IPS-NIHi11 (cell line): Measurements from ENCODE around the gene VIT.

ENCODE experiments used
- DNase-seq: peaks from one replicate; pipeline ENCODE4 v3.0.0; 2012; ENCODE audit warnings: mixed read lengths, low spot score

VIT gene

DNA sequence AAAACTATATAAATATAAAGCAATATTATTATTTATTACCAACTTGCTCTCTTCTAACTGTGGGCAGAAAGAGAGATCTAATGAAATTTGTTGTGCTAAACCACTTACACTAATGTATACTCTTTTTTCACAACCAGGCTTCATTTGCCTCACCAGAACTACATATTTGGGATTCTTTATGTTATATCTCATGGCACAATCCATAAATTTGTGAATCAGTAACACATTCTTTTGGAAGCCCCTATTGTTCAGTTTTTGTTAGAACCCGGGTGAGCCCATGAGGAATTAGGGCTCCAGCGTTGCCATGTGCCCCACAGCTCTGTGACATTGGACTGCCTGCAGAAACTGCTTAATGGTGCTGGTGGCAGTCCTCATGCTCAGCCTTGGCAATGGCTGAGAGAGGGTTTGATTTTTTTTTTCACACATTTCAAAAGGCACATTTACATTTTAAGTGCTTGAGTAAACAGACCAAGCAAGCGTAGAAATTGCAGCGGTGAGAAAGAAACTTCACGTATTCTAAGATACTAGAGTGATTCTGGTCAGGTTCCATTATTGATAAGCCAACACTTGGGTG is 15.3 kb downstream of the VIT start:
- no peak for DNase-seq

DNA sequence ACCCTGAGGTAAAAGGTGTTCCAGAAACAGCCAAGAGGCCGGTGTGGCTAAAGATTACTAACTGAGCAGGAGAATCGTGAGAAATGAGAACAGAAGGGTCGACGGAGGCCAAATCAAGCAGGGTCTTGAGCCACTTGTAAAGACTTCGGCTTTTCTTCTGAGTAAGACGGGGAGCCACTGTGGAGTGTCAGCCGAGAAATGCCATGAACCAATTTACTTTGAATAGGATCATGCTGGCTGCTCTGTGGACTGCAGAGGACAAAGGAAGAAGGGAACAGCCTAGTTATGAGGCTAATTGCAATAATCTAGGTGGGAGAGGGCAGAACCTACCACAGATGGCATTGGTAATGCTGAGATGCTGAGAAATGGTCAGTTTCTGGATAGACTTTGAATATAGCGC is 16.8 kb downstream of the VIT start:
- peak; percentile 19 for DNase-seq

DNA sequence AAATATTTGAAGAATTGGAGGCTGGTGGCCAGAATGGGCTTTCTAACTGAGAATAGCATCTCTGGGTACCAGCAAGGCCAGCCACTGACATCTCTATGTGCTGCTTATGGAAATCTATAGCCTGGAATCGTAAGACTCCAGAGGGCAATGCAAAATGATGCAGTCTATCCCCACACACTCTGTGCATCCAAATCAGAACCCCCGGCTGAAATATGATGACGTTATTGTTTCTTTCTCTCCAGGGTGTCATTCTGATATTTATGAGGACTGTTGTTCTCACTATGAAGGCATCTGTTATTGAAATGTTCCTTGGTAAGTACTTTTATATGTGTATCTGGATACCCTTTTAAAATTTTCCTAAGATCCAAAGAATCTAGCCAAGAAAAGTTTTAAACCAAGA is 19.6 kb downstream of the VIT start:
- no peak for DNase-seq

GRCh38 chr2:36717603-36718266 is 21.2 kb downstream of the VIT start:
- no peak for DNase-seq

DNA sequence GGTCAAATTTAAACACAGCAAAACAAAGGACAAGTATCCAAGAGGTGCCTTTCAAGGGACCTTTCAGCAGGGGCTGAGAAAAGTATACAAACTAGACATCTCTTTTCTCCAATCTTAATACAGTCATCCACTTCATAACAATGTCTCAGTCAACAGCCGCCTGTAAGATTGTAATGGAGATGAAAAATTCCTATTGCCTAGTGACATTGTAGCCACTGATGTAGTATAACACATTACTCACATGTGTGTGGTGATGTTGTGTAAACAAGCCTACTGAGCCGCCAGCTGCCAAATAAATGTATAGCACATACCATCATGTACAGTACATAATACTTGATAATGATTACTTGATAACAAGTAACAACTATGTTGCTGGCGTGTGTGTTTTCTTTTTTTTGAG is 31.0 kb downstream of the VIT start:
- no peak for DNase-seq

GRCh38 chr2:36729067-36729466 is 32.6 kb downstream of the VIT start:
- DNase-seq, result no peak

DNA sequence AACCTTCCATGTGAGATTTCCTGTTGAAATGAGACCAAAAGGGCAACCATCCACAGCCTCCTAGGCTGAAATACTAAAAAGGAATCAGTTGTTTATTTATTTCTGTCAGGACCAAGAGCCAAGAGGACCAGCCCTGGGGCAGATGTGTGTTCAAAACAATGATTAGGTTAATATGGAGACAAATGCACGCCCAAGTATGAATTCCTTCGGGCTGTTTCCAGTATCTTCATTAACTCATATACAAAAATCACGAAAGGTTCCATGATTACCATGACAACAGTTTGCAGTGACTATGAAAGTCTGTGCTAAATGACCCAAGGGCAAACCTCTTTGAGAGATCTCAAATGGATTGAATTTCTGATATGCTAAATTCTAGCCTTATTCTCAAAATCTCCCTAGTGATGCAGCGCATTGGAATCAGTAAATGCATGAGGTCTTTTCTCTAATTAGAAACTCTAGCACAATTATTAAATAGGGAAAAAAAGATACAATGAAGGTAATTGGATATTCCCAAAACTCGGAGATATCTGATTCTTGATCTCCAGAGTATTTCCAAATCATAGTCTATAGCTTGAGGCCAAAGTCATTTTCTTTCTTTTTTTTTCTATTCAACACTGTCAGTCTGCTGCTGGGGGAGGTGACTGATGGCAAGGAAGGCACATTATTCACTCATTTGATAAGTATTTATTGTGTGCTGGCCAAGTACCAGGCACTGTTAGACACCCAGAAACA is 35.6 kb downstream of the VIT start:
- DNase-seq, result no peak

- no peak for DNase-seq
Observed at GRCh38 chr2:36732673-36733036, 36.1 kb downstream of the VIT start.

DNA sequence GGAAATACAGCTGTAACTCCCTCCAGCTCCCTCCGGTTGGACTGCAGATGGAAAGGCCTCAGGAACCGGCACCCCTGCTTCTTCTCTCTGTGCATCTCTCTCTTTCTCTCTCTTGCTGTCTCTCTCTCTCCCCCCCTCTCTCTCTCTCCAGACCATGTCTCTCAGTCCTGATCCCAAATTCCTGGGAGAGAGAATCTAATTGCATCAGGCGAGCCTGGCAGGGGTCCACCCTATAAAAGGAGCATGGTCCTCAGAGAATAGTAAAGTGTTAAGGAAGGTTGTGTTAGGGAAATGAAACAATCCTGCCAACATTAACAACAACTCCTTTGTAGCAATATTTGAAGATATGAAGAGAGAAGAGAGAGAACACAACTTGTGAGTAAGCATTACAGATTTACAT is 36.7 kb downstream of the VIT start:
- DNase-seq, result no peak

GRCh38 chr2:36734304-36734703 is 37.8 kb downstream of the VIT start:
- DNase-seq, result no peak

- DNase-seq, result peak; percentile 39
Observed at GRCh38 chr2:36737131-36737750, 40.7 kb downstream of the VIT start.

- no peak for DNase-seq
Observed at GRCh38 chr2:36740061-36740460, 43.6 kb downstream of the VIT start.

- no peak for DNase-seq
Observed at GRCh38 chr2:36741188-36741837, 44.8 kb downstream of the VIT start.

GRCh38 chr2:36743954-36744353 is 47.4 kb downstream of the VIT start:
- DNase-seq, result no peak

- DNase-seq, result no peak
Observed at GRCh38 chr2:36748166-36748565, 51.7 kb downstream of the VIT start.

- no peak for DNase-seq
Observed at GRCh38 chr2:36750101-36750500, 53.6 kb downstream of the VIT start.

GRCh38 chr2:36753706-36754221 is 57.3 kb downstream of the VIT start:
- DNase-seq, result peak; percentile 20

DNA sequence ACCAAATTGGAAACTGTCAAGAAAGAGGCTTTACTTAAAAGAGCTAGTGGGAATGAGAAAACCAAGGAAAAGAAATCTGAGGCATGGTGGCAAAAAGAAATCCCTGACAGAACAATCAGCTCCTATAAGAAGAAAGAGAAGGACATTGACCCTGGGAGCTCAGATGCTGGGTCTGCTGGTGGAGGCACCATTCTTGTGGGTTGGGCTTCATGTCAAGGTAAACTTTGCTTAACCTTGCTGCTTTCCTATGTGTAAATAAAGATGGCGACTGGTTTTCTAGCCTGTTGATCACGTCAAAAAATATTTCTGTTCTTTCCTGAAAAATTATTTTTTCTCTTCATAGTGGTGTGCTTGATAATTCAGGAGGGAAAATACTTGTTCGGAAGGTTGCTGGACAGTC is 58.1 kb downstream of the VIT start:
- no peak for DNase-seq

- DNase-seq, result no peak
Observed at GRCh38 chr2:36756438-36756837, 59.9 kb downstream of the VIT start.

DNA sequence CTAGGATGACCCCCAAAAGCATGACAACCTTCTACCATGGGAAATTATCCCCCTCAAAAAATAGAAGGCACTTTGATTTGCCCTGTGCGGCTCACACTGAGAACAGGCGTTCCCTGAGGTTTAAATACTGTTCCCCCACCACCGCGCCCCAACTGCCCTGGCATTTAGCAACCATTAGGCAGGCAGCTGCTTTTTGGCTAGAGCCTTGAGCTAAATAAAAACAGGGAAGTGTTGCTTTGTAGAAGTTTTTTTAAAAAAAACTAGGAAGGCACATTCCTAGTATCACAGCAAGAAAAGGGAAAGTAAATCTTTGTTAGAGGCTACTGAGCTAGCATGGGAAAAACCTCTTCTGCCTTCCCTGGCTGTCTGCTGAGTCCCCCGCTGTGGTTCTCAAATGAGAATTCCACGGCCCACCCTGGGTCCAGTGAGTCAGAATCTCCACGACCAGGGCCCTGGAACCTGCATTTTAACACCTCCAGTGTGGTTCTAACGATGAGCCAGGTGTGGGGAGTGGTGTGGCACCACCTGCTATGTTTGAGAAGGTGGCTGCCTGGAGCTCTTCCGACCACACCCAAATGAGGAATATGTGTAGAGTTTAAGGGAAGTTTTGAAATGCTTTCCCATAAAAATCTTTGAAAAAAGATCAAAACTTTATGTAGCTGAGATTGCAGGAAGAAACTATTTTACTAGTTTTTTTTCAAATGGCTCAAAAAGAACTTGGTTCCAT is 66.4 kb downstream of the VIT start:
- DNase-seq, result no peak

GRCh38 chr2:36769106-36769505 is 72.6 kb downstream of the VIT start:
- DNase-seq, result no peak
